H1 (cell line): ENCODE results near the gene MRPL42. TPM values are rescaled to one million over a fixed set of nuclear protein-coding genes. Genes with fewer than 3 reads are reported as not detected.

ENCODE experiments used
- CTCF ChIA-PET: fragments of 300-600 bp; sonication (Branson Sonifier 250); formaldehyde crosslinking; loops from one replicate; lab custom pipeline; 2021; ENCODE audit not compliant: partially characterized antibody; lab: Charles Lee
- POLR2A ChIA-PET: fragments of 300-600 bp; sonication (Branson Sonifier 250); formaldehyde crosslinking; loops from one replicate; lab custom pipeline; 2021; ENCODE audit warnings: inconsistent platforms; ENCODE audit not compliant: partially characterized antibody; lab: Charles Lee
- DNase-seq, 2 experiments: peaks; one replicate each; pipeline versions ENCODE4 v3.0.0 to v3.0.0-alpha.2; 2010 to 2022; ENCODE audit warnings: low spot score in 2 of 2, low read depth in 1 of 2, mixed read lengths in 1 of 2
- FAIRE-seq: peaks from 2 replicates; lab custom pipeline; 2011; peaks lifted over from hg19 to GRCh38; lab: Jason Lieb, UNC
- H2AFZ ChIP-seq: 2 replicates; pipeline ENCODE4 v1.8.1; 2012; ENCODE audit warnings: low read length, inconsistent platforms
- H2AK5ac ChIP-seq: 2 replicates; pipeline ENCODE4 v1.6.1; 2013; ENCODE audit warnings: low read depth, low read length
- H2BK120ac ChIP-seq: replicated peaks from 2 replicates; pipeline ENCODE3; 2013; ENCODE audit warnings: low read depth, low read length, inconsistent platforms
- H2BK12ac ChIP-seq: 2 replicates; pipeline ENCODE4 v1.6.1; 2013; ENCODE audit warnings: low read depth, low read length
- H2BK15ac ChIP-seq: 2 replicates; pipeline ENCODE4 v1.6.1; 2013; ENCODE audit warnings: low read length
- H2BK20ac ChIP-seq: 2 replicates; pipeline ENCODE4 v1.6.1; 2013; ENCODE audit warnings: low read length
- H2BK5ac ChIP-seq: 2 replicates; pipeline ENCODE4 v1.6.1; 2013; ENCODE audit warnings: low read depth, low read length
- H3K14ac ChIP-seq: 2 replicates; pipeline ENCODE4 v1.6.1; 2013; ENCODE audit warnings: inconsistent platforms; ENCODE audit not compliant: insufficient read length
- H3K18ac ChIP-seq: 2 replicates; pipeline ENCODE4 v1.6.1; 2013; ENCODE audit warnings: low read length; ENCODE audit errors: extremely low read depth
- H3K23ac ChIP-seq: 2 replicates; pipeline ENCODE4 v1.6.1; 2013; ENCODE audit warnings: inconsistent platforms; ENCODE audit not compliant: insufficient read length
- H3K23me2 ChIP-seq: 2 replicates; pipeline ENCODE4 v1.6.1; 2013; ENCODE audit warnings: low read depth, low read length
- H3K27ac ChIP-seq: 2 replicates; pipeline ENCODE4 v1.6.1; 2011; ENCODE audit warnings: low read depth, low read length, inconsistent platforms
- H3K27me3 ChIP-seq, 4 experiments: replicated peaks in 1 of 4; 1 replicate in 1 of 4; 2 replicates in 3 of 4; pipeline versions ENCODE4 v1.6.1 to v1.8.1; 2011 to 2013; ENCODE audit warnings: low read length in 3 of 4, mild to moderate bottlenecking in 3 of 4, inconsistent platforms in 2 of 4, mixed read lengths in 2 of 4, moderate library complexity in 1 of 4; ENCODE audit not compliant: control insufficient read depth in 3 of 4, insufficient read depth in 3 of 4; ENCODE audit errors: extremely low read depth in 1 of 4
- H3K36me3 ChIP-seq, 4 experiments: 2 replicates each; pipeline versions ENCODE4 v1.6.1 to v1.8.1; 2011 to 2013; ENCODE audit warnings: mild to moderate bottlenecking in 4 of 4, low read length in 3 of 4, moderate library complexity in 2 of 4, control low read depth in 1 of 4, inconsistent platforms in 1 of 4; ENCODE audit not compliant: insufficient read depth in 4 of 4, control insufficient read depth in 2 of 4
- H3K4ac ChIP-seq: replicated peaks from 2 replicates; pipeline ENCODE3; 2013; ENCODE audit warnings: low read length, low read depth, mixed read lengths, inconsistent platforms; ENCODE audit not compliant: insufficient read length
- H3K4me1 ChIP-seq, 4 experiments: replicated peaks in 1 of 4; 1 replicate in 1 of 4; 2 replicates in 3 of 4; pipeline versions ENCODE4 v1.6.1 to v1.8.1; 2011 to 2013; ENCODE audit warnings: low read length in 3 of 4, inconsistent platforms in 2 of 4, mixed read lengths in 1 of 4; ENCODE audit not compliant: insufficient read depth in 4 of 4, control insufficient read depth in 3 of 4
- H3K4me2 ChIP-seq, 2 experiments: 2 replicates each; pipeline versions ENCODE4 v1.6.1 to v1.8.1; 2011 to 2013; ENCODE audit warnings: low read depth in 2 of 2, low read length in 2 of 2, control low read depth in 1 of 2, inconsistent platforms in 1 of 2, mild to moderate bottlenecking in 1 of 2; ENCODE audit not compliant: insufficient read depth in 1 of 2
- H3K4me3 ChIP-seq, 4 experiments: fragments of 200-600, 300-600 bp in 1 of 4; sonication (generic), shearing (Covaris generic), sonication (Bioruptor Twin) in 1 of 4; 2 replicates each; pipeline versions ENCODE4 v1.5.1 to v1.8.1; 2011 to 2016; ENCODE audit warnings: low read length in 4 of 4, low read depth in 3 of 4, control low read depth in 2 of 4, inconsistent platforms in 2 of 4, mild to moderate bottlenecking in 2 of 4, mixed read lengths in 1 of 4, moderate library complexity in 1 of 4; ENCODE audit not compliant: insufficient read depth in 2 of 4; ENCODE audit errors: extremely low read depth in 1 of 4
- H3K56ac ChIP-seq: replicated peaks from 2 replicates; pipeline ENCODE3; 2013; ENCODE audit warnings: low read depth, mild to moderate bottlenecking, mixed read lengths, low read length, inconsistent platforms; ENCODE audit not compliant: insufficient read length
- H3K79me1 ChIP-seq: 2 replicates; pipeline ENCODE4 v1.6.1; 2013; ENCODE audit warnings: low read depth, low read length, control low read depth
- H3K79me2 ChIP-seq, 2 experiments: 2 replicates each; pipeline versions ENCODE4 v1.6.1 to v1.8.1; 2012 to 2013; ENCODE audit warnings: low read length in 2 of 2, mild to moderate bottlenecking in 2 of 2, inconsistent platforms in 1 of 2; ENCODE audit not compliant: insufficient read depth in 2 of 2, control insufficient read depth in 1 of 2
- H3K9ac ChIP-seq, 4 experiments: replicated peaks in 1 of 4; 1 replicate in 1 of 4; 2 replicates in 3 of 4; pipeline versions ENCODE4 v1.6.1 to v1.8.1; 2011 to 2013; ENCODE audit warnings: low read depth in 3 of 4, low read length in 3 of 4, control low read depth in 2 of 4, mild to moderate bottlenecking in 2 of 4, moderate library complexity in 2 of 4, inconsistent platforms in 1 of 4; ENCODE audit errors: extremely low read depth in 1 of 4
- H3K9me3 ChIP-seq, 2 experiments: 2 replicates each; pipeline versions ENCODE4 v1.6.1 to v1.8.1; 2012 to 2013; ENCODE audit warnings: mild to moderate bottlenecking in 2 of 2, moderate library complexity in 2 of 2, control low read depth in 1 of 2, inconsistent platforms in 1 of 2, low read depth in 1 of 2, low read length in 1 of 2, mixed read lengths in 1 of 2; ENCODE audit not compliant: insufficient read depth in 2 of 2
- H4K20me1 ChIP-seq, 2 experiments: replicated peaks in 1 of 2; 2 replicates each; pipeline versions ENCODE3 to v1.8.1; 2011 to 2013; ENCODE audit warnings: inconsistent platforms in 2 of 2, low read length in 2 of 2, mild to moderate bottlenecking in 1 of 2; ENCODE audit not compliant: insufficient read depth in 2 of 2, control insufficient read depth in 1 of 2
- H4K5ac ChIP-seq: 2 replicates; pipeline ENCODE4 v1.6.1; 2013; ENCODE audit warnings: low read length, low read depth, mixed read lengths, inconsistent platforms; ENCODE audit not compliant: insufficient read length
- H4K8ac ChIP-seq: 2 replicates; pipeline ENCODE4 v1.8.0; 2013; ENCODE audit warnings: mild to moderate bottlenecking, moderate library complexity, low read length, inconsistent platforms; ENCODE audit not compliant: insufficient read depth; ENCODE audit errors: extremely low read depth
- H4K91ac ChIP-seq: replicated peaks from 2 replicates; pipeline ENCODE3; 2013; ENCODE audit warnings: low read length, mixed read lengths, inconsistent platforms; ENCODE audit not compliant: insufficient read length
- ASH2L ChIP-seq: fragments of 200-600, 300-600 bp; sonication (generic); IDR thresholded peaks from one replicate; pipeline ENCODE4 v1.7.1; 2017; ENCODE audit warnings: low read length
- CREB1 ChIP-seq: IDR thresholded peaks from 2 replicates; pipeline ENCODE4 v1.6.1; 2012; ENCODE audit warnings: inconsistent platforms
- CTCF ChIP-seq, 3 experiments: IDR thresholded peaks; 1 replicate in 2 of 3; 2 replicates in 1 of 3; pipeline versions ENCODE4 v1.5.1 to v1.6.1; 2011; ENCODE audit warnings: low read length in 3 of 3, mild to moderate bottlenecking in 3 of 3, inconsistent platforms in 2 of 3, low read depth in 1 of 3, moderate library complexity in 1 of 3; ENCODE audit not compliant: insufficient read depth in 1 of 3; ENCODE audit errors: control extremely low read depth in 1 of 3
- GTF2F1 ChIP-seq: IDR thresholded peaks from 2 replicates; pipeline ENCODE4 v1.6.1; 2012; ENCODE audit warnings: low read depth, low read length, improper control_type of control experiment, borderline replicate concordance
- HDAC6 ChIP-seq: IDR thresholded peaks from one replicate; pipeline ENCODE4 v1.7.1; 2012; ENCODE audit warnings: low read depth, mild to moderate bottlenecking, inconsistent platforms, low read length, moderate library complexity
- JUND ChIP-seq: IDR thresholded peaks from 2 replicates; pipeline ENCODE4 v1.6.1; 2011; ENCODE audit warnings: mild to moderate bottlenecking, improper control_type of control experiment, low read length
- KDM1A ChIP-seq: fragments of 200-600, 300-600 bp; sonication (generic); IDR thresholded peaks from 2 replicates; pipeline ENCODE4 v1.7.1; 2016; ENCODE audit warnings: mild to moderate bottlenecking, low read length, borderline replicate concordance
- PHF8 ChIP-seq: fragments of 200-600 bp; sonication (generic); conservative IDR thresholded peaks from 2 replicates; pipeline ENCODE4 v1.7.1; 2012; ENCODE audit warnings: low read depth, mild to moderate bottlenecking, inconsistent platforms, low read length, moderate library complexity
- POLR2AphosphoS5 ChIP-seq: IDR thresholded peaks from 2 replicates; pipeline ENCODE4 v1.6.1; 2011; ENCODE audit warnings: low read depth, low read length
- RNF2 ChIP-seq: fragments of 200-900, 300-1000 bp; sonication (generic); IDR thresholded peaks from 2 replicates; pipeline ENCODE4 v1.7.1; 2016; ENCODE audit warnings: borderline replicate concordance, low read depth, mild to moderate bottlenecking, antibody characterized with exemption, low read length; ENCODE audit not compliant: poor library complexity, severe bottlenecking; ENCODE audit errors: missing control alignments
- TBP ChIP-seq: IDR thresholded peaks from 2 replicates; pipeline ENCODE4 v1.6.1; 2011; ENCODE audit warnings: low read depth, low read length, improper control_type of control experiment
- ZNF274 ChIP-seq: IDR thresholded peaks from 2 replicates; pipeline ENCODE4 v1.7.0; 2012; ENCODE audit warnings: low read length, borderline replicate concordance; ENCODE audit errors: extremely low read depth
- WGBS, 2 experiments: shearing (Covaris generic) in 1 of 2; methylation state at CpG; one replicate each; pipeline versions ENCODE4 v1.1.6 to v1.1.7; 2013 to 2015; ENCODE audit warnings: low lambda C conversion rate in 2 of 2, mixed read lengths in 2 of 2, inconsistent platforms in 1 of 2, low coverage in 1 of 2, missing lambda C conversion rate in 1 of 2; ENCODE audit not compliant: insufficient replicate concordance in 2 of 2, insufficient coverage in 1 of 2, insufficient read length in 1 of 2; ENCODE audit errors: extremely low coverage in 1 of 2, missing lambda C conversion rate in 1 of 2; 5-methylcytosine and 5-hydroxymethylcytosine counted together
- polyA plus RNA-seq, 7 experiments: library from polyadenylated mRNA; depleted of rRNA in 3 of 7; stranded (reverse) in 5 of 7; unstranded in 2 of 7; fragments of >200 nt in 5 of 7; fragments of 200-250 nt in 2 of 7; gene quantifications; 1 replicate in 5 of 7; 2 replicates in 1 of 7; 4 replicates in 1 of 7; pipeline versions ENCODE4 v1.2.1 to v1.2.3, GENCODE V29; 2011 to 2013; ENCODE audit warnings: missing spikeins in 2 of 7, mixed read lengths in 2 of 7
- total RNA-seq: library from RNA; stranded (reverse); fragmentation: NEBNext Ultra II Directional; extraction: Animal tissue kit (Norgen Biotek cat#: 25700); gene quantifications from 2 replicates; pipeline ENCODE4 v1.2.1, GENCODE V29; 2021

Gene MRPL42
- total and polyA plus RNA-seq, 2 of the 8 experiments (the other 6 are each of a cell fraction or from before 2014, with no cell fraction given): 110 to 176 TPM

DNA sequence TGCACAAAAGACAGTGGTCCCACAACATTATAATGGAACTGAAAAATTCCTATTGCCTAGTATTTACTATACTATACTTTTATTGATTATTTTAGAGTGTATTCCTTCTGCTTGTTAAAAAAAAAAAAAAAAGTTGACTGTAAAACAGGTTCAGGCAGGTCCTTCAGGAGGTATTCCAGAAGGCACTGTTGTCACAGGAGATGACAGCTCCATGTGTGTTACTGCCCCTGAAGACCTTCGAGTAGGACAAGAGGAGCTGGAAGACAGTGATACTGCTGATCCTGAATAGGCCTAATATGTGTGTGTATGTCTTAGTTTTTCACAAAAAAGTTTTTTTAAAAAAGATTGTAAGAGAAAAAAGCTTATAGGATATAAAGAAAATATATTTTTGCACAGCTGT is 37.9 kb upstream of the MRPL42 start:
- Histone ChIP-seq H3K79me2 (peaks cover 58 to 98% of the 10 kb centered on the region in 2 experiments), H2AK5ac (no peak overlapping the region), H3K56ac (no peak overlapping the region), H2BK5ac (no peak overlapping the region), H3K23me2 (no peaks in the 10 kb centered on the region), H3K4me3 (no peak overlapping the region), H2BK20ac (no peak overlapping the region), H3K9ac (no peak overlapping the region), H3K4me2 (no peak overlapping the region), H3K27ac (no peak overlapping the region), H3K9me3 (no peaks in the 10 kb centered on the region), H3K4me1 (peaks cover 0 to 3% (median 0%) of the 10 kb centered on the region in 4 experiments; a peak in 2 of 7 replicates), H4K5ac (no peak overlapping the region), H3K14ac (no peak overlapping the region), H3K4ac (no peak overlapping the region), H2BK15ac (no peak overlapping the region), H4K8ac (no peak overlapping the region), H4K91ac (no peak overlapping the region), H4K20me1 (peaks cover 21 to 22% of the 10 kb centered on the region in 2 experiments), H3K36me3 (no peaks in the 10 kb centered on the region), H2BK120ac (no peak overlapping the region), H3K79me1 (peaks cover 4% of the 10 kb centered on the region), H2BK12ac (no peak overlapping the region), H3K23ac (no peak overlapping the region), H2AFZ (no peak overlapping the region), H3K27me3 (no peaks in the 10 kb centered on the region), H3K18ac (no peak overlapping the region)
- POLR2A ChIA-PET: no interaction called here
- no peak for FAIRE-seq
- no peak for DNase-seq
- CTCF ChIA-PET: interaction anchor here (0.9 to 1.3 kb wide), 3 partner anchors 9 to 442 kb away, joined by 3 read pairs; no protein-coding TSS in a partner anchor
- WGBS, 2 experiments: 88% methylated on average over 1 of the region's 1 CpG; no CpG with 5 or more reads in 1 of the 2 experiments
- no peak for TF ChIP-seq GTF2F1
- TF ChIP-seq ZNF274: no peak
- TF ChIP-seq TBP: no peak
- TF ChIP-seq HDAC6: no peak
- no peak for TF ChIP-seq POLR2AphosphoS5
- TF ChIP-seq CREB1: no peak
- TF ChIP-seq RNF2: no peak
- TF ChIP-seq JUND: no peak
- no peak for TF ChIP-seq ASH2L
- no peak for TF ChIP-seq PHF8
- TF ChIP-seq CTCF (IDR thresholded peaks at IDR 0.05; ENCODE audit: control extremely low read depth in 1 of 3, insufficient read depth in 1 of 3, low read depth in 1 of 3, low read length in 3 of 3): no peak
- no peak for TF ChIP-seq KDM1A
